HFF-Myc (cell line): ENCODE results near the gene MBNL2.

Experiments
- DNase-seq: peaks from one replicate; pipeline ENCODE4 v3.0.0-alpha.2; 2011; ENCODE audit warnings: low read depth; ENCODE audit errors: extremely low read depth
- H3K4me3 ChIP-seq: replicated peaks from 2 replicates; pipeline ENCODE4 v1.5.1; 2011; ENCODE audit warnings: low read depth, mild to moderate bottlenecking, control low read depth, low read length
- CTCF ChIP-seq: IDR thresholded peaks from 2 replicates; pipeline ENCODE4 v1.5.1; 2012; ENCODE audit warnings: mild to moderate bottlenecking, low read depth, low read length, control low read depth; ENCODE audit errors: missing control alignments

The MBNL2 gene

GRCh38 chr13:97221989-97222700 lies at the start of gene MBNL2:
TSS of gene MBNL2 (plus strand) at chr13:97222333. CDS start at chr13:97276236, 53,903 bp downstream.
- peak within 1 kb of the TSS; percentile 65 for H3K4me3 ChIP-seq
- DNase-seq, result peak; percentile 88
- TF ChIP-seq CTCF, result no peak

- TF ChIP-seq CTCF, result no peak
- H3K4me3 ChIP-seq, result no peak overlapping the region
- no peak for DNase-seq
Observed at GRCh38 chr13:97174638-97175037, 47.5 kb upstream of the MBNL2 start.

GRCh38 chr13:97175041-97175440 lies 47.1 kb upstream of the MBNL2 start:
- DNase-seq, result no peak
- no peak for TF ChIP-seq CTCF

GRCh38 chr13:97179501-97179900 lies 42.6 kb upstream of the MBNL2 start:
- TF ChIP-seq CTCF, result no peak
- no peak for DNase-seq
- no peak overlapping the region for H3K4me3 ChIP-seq

More at GRCh38 chr13:97175041-97175440, 47.1 kb upstream of the MBNL2 start:
- H3K4me3 ChIP-seq, result no peak overlapping the region

GRCh38 chr13:97182111-97182890 lies 39.8 kb upstream of the MBNL2 start:
- DNase-seq, result no peak
- no peak for TF ChIP-seq CTCF
- H3K4me3 ChIP-seq, result no peak overlapping the region

GRCh38 chr13:97185291-97185690 lies 36.8 kb upstream of the MBNL2 start:
- H3K4me3 ChIP-seq, result no peak overlapping the region
- DNase-seq, result no peak
- TF ChIP-seq CTCF, result no peak

- no peak for DNase-seq
- no peak overlapping the region for H3K4me3 ChIP-seq
- no peak for TF ChIP-seq CTCF
Observed at GRCh38 chr13:97185751-97186150, 36.4 kb upstream of the MBNL2 start.
